ENCODE data around the gene KCNH8.
"Not testable (repeated sequence)": the region's sequence is repeated elsewhere in the genome, so short reads cannot be mapped to it uniquely, and the experiment has no call there.

KCNH8 gene

GRCh38 chr3:19183584-19183983 is 35.3 kb downstream of the KCNH8 start:
- no peak for DNase-seq

GRCh38 chr3:19190126-19190525 is 41.8 kb downstream of the KCNH8 start:
- no peak for DNase-seq

- DNase-seq: no peak
These were observed 42.3 kb downstream of the KCNH8 start for GRCh38 chr3:19190602-19191001.

GRCh38 chr3:19199131-19199530 is 50.8 kb downstream of the KCNH8 start:
- no peak for DNase-seq

- DNase-seq: no peak
These were observed 54.0 kb downstream of the KCNH8 start for GRCh38 chr3:19202303-19202702.

- no peak for DNase-seq
These were observed 54.4 kb downstream of the KCNH8 start for GRCh38 chr3:19202754-19203153.

- no peak for DNase-seq
These were observed 58.2 kb downstream of the KCNH8 start for GRCh38 chr3:19206540-19206939.

GRCh38 chr3:19213603-19214220 is 65.4 kb downstream of the KCNH8 start:
- DNase-seq: peak; percentile 50

- DNase-seq: no peak
These were observed 67.1 kb downstream of the KCNH8 start for GRCh38 chr3:19215427-19215826.

- DNase-seq: no peak
These were observed 68.5 kb downstream of the KCNH8 start for GRCh38 chr3:19216669-19217337.

GRCh38 chr3:19220311-19220710 is 72.0 kb downstream of the KCNH8 start:
- no peak for DNase-seq

- no peak for DNase-seq
These were observed 72.8 kb downstream of the KCNH8 start for GRCh38 chr3:19221081-19221480.

GRCh38 chr3:19226479-19226878 is 78.2 kb downstream of the KCNH8 start:
- no peak for DNase-seq

GRCh38 chr3:19228167-19228566 is 79.9 kb downstream of the KCNH8 start:
- no peak for DNase-seq

- DNase-seq: peak; percentile 5
These were observed 80.8 kb downstream of the KCNH8 start for GRCh38 chr3:19229086-19229485.

- not testable (repeated sequence) for DNase-seq
These were observed 81.6 kb downstream of the KCNH8 start for GRCh38 chr3:19229881-19230280.

GRCh38 chr3:19231792-19232461 is 83.6 kb downstream of the KCNH8 start:
- DNase-seq: no peak

- no peak for DNase-seq
These were observed 84.3 kb downstream of the KCNH8 start for GRCh38 chr3:19232566-19232965.

- DNase-seq: not testable (repeated sequence)
These were observed 85.8 kb downstream of the KCNH8 start for GRCh38 chr3:19233882-19234784.

GRCh38 chr3:19248143-19248542 is 99.8 kb downstream of the KCNH8 start:
- no peak for DNase-seq

- DNase-seq: no peak
These were observed 100.5 kb downstream of the KCNH8 start for GRCh38 chr3:19248767-19249166.

GRCh38 chr3:19250959-19251610 is 102.8 kb downstream of the KCNH8 start:
- DNase-seq: no peak

GRCh38 chr3:19254189-19254588 is 105.9 kb downstream of the KCNH8 start:
- DNase-seq: no peak
